Hepatocyte (in vitro differentiated cells): ENCODE data around the gene MACROD2. TPM values are rescaled to one million over a fixed set of nuclear protein-coding genes. Genes with fewer than 3 reads are reported as not detected.

Experiments used
- DNase-seq: peaks from one replicate; pipeline ENCODE4 v3.0.0-alpha.2; 2016; ENCODE audit warnings: low spot score
- H2AFZ ChIP-seq: fragments of 200-600 bp; sonication (generic); 2 replicates; pipeline ENCODE4 v1.6.0; 2016; ENCODE audit warnings: antibody characterized with exemption, mild to moderate bottlenecking
- H3K27ac ChIP-seq: fragments of 200-600 bp; sonication (generic); 2 replicates; pipeline ENCODE4 v1.5.1; 2016; ENCODE audit warnings: mild to moderate bottlenecking
- H3K27me3 ChIP-seq: fragments of 200-600 bp; sonication (generic); 2 replicates; pipeline ENCODE4 v1.6.1; 2016
- H3K36me3 ChIP-seq: fragments of 200-600 bp; sonication (generic); replicated peaks from 2 replicates; pipeline ENCODE4 v1.5.1; 2016; ENCODE audit warnings: low read depth; ENCODE audit not compliant: insufficient read depth
- H3K4me1 ChIP-seq: fragments of 200-600 bp; sonication (generic); 2 replicates; pipeline ENCODE4 v1.5.1; 2016; ENCODE audit warnings: mild to moderate bottlenecking, moderate library complexity; ENCODE audit not compliant: insufficient read depth
- H3K4me2 ChIP-seq: fragments of 200-600 bp; sonication (generic); 2 replicates; pipeline ENCODE4 v1.6.0; 2016
- H3K4me3 ChIP-seq: fragments of 200-600 bp; sonication (generic); 2 replicates; pipeline ENCODE4 v1.5.1; 2016; ENCODE audit warnings: mild to moderate bottlenecking
- H3K79me2 ChIP-seq: fragments of 200-600 bp; sonication (generic); 2 replicates; pipeline ENCODE4 v1.6.0; 2017; ENCODE audit warnings: mild to moderate bottlenecking
- H3K9me2 ChIP-seq: fragments of 200-600 bp; sonication (generic); replicated peaks from 2 replicates; pipeline ENCODE4 v1.6.0; 2017; ENCODE audit warnings: mild to moderate bottlenecking; ENCODE audit not compliant: insufficient read depth
- H3K9me3 ChIP-seq: fragments of 200-600 bp; sonication (generic); 2 replicates; pipeline ENCODE4 v1.5.1; 2016; ENCODE audit warnings: low read depth, mild to moderate bottlenecking
- H4K20me1 ChIP-seq: fragments of 200-600 bp; sonication (generic); 2 replicates; pipeline ENCODE4 v1.6.0; 2016; ENCODE audit warnings: mild to moderate bottlenecking; ENCODE audit not compliant: insufficient read depth, poor library complexity, severe bottlenecking
- EZH2 ChIP-seq: fragments of 200-600 bp; sonication (generic); IDR thresholded peaks from 2 replicates; pipeline ENCODE4 v1.6.1; 2016; ENCODE audit warnings: antibody characterized with exemption, mild to moderate bottlenecking, borderline replicate concordance
- EZH2phosphoT487 ChIP-seq: fragments of 200-600 bp; sonication (generic); IDR thresholded peaks from one replicate; pipeline ENCODE4 v1.6.1; 2018; ENCODE audit warnings: antibody characterized with exemption, mild to moderate bottlenecking, low read depth, moderate library complexity; ENCODE audit not compliant: unreplicated experiment, severe bottlenecking
- WGBS: methylation state at CpG from one replicate; pipeline ENCODE4 v1.1.6; 2016; ENCODE audit warnings: low lambda C conversion rate; ENCODE audit errors: missing lambda C conversion rate; 5-methylcytosine and 5-hydroxymethylcytosine counted together
- polyA plus RNA-seq: library from polyadenylated mRNA; unstranded; fragments of >200 nt; fragmentation: Nextera tagmentation; extraction: Ambion mirVana; gene quantifications from 2 replicates; pipeline ENCODE4 v1.2.1, GENCODE V29; 2016
- total RNA-seq: library from RNA; depleted of rRNA; stranded (reverse); fragments of >200 nt; gene quantifications from 2 replicates; pipeline ENCODE4 v1.2.3, GENCODE V29; 2014
- TF ChIP-seq, protein P1 (sequence below): fragments of 200-600 bp; sonication (generic); IDR thresholded peaks from 2 replicates; pipeline ENCODE4 v1.5.1; 2016; ENCODE audit warnings: antibody characterized with exemption, mild to moderate bottlenecking; ENCODE audit not compliant: poor library complexity

The MACROD2 gene
- total and polyA plus RNA-seq, 2 experiments from 2014 or later, result 2.4 to 3.1 TPM

DNA sequence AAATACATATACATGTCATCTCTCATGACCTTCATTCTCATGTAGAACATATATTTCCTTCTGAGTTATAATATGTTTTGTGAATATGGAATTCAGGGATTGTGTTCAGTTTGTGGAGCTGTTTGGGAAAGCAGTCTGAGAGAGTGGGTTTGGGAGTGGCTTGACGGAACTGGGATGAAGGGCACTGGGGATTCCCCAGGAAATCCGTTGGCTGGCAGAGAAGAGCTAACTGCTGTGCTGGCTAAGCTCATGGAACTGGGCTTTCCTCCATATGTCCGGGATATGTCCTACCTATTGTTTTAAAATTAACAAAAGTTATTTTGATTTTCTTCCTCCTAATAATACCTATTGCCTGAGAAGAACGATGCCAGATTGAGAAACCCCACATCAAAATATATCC is 701.6 kb downstream of the MACROD2 start:
- DNase-seq, result no peak
- Histone ChIP-seq H3K27me3 (no peaks in the 10 kb centered on the region), H2AFZ (no peak overlapping the region), H4K20me1 (no peaks in the 10 kb centered on the region), H3K4me1 (peaks cover 25% of the 10 kb centered on the region), H3K79me2 (no peaks in the 10 kb centered on the region), H3K9me3 (no peaks in the 10 kb centered on the region), H3K4me3 (no peak overlapping the region), H3K9me2 (no peaks in the 10 kb centered on the region), H3K27ac (peak overlapping the region; percentile 27), H3K4me2 (no peak overlapping the region), H3K36me3 (no peaks in the 10 kb centered on the region)
- no peak for TF ChIP-seq EZH2
- TF ChIP-seq EZH2phosphoT487, result no peak
- TF ChIP-seq, protein P1, sequence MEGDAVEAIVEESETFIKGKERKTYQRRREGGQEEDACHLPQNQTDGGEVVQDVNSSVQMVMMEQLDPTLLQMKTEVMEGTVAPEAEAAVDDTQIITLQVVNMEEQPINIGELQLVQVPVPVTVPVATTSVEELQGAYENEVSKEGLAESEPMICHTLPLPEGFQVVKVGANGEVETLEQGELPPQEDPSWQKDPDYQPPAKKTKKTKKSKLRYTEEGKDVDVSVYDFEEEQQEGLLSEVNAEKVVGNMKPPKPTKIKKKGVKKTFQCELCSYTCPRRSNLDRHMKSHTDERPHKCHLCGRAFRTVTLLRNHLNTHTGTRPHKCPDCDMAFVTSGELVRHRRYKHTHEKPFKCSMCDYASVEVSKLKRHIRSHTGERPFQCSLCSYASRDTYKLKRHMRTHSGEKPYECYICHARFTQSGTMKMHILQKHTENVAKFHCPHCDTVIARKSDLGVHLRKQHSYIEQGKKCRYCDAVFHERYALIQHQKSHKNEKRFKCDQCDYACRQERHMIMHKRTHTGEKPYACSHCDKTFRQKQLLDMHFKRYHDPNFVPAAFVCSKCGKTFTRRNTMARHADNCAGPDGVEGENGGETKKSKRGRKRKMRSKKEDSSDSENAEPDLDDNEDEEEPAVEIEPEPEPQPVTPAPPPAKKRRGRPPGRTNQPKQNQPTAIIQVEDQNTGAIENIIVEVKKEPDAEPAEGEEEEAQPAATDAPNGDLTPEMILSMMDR, result no peak
- 94% methylated on average over 4 of the region's 4 CpGs for WGBS

DNA sequence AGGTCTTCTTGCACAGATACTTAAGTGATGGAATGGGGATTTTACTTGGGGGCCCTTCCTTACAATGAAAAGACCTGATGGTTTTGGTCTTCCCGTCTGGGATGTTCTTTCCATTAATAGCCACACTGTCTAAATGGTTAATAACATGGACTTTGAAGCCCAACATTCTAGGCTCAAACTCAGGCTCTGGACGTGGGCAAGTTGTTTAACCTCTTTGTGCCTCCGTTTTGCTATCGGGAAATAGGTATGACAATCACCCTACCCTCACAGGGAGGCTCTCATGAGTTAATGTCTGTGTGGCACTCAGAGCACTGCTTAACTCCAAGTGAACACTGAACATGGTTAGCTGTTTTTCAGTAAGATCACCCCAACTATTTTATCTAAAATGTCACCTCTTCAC is 702.8 kb downstream of the MACROD2 start:
- WGBS, result 68% methylated on average over 4 of the region's 4 CpGs
- Histone ChIP-seq H3K79me2 (no peaks in the 10 kb centered on the region), H4K20me1 (no peaks in the 10 kb centered on the region), H3K4me3 (no peak overlapping the region), H3K9me2 (no peaks in the 10 kb centered on the region), H3K27me3 (no peaks in the 10 kb centered on the region), H2AFZ (no peak overlapping the region), H3K36me3 (no peaks in the 10 kb centered on the region), H3K4me2 (no peak overlapping the region), H3K27ac (no peak overlapping the region), H3K4me1 (peaks cover 25% of the 10 kb centered on the region), H3K9me3 (no peaks in the 10 kb centered on the region)
- TF ChIP-seq EZH2 (no peak), EZH2phosphoT487 (no peak)
- TF ChIP-seq, protein P1, result no peak
- no peak for DNase-seq

DNA sequence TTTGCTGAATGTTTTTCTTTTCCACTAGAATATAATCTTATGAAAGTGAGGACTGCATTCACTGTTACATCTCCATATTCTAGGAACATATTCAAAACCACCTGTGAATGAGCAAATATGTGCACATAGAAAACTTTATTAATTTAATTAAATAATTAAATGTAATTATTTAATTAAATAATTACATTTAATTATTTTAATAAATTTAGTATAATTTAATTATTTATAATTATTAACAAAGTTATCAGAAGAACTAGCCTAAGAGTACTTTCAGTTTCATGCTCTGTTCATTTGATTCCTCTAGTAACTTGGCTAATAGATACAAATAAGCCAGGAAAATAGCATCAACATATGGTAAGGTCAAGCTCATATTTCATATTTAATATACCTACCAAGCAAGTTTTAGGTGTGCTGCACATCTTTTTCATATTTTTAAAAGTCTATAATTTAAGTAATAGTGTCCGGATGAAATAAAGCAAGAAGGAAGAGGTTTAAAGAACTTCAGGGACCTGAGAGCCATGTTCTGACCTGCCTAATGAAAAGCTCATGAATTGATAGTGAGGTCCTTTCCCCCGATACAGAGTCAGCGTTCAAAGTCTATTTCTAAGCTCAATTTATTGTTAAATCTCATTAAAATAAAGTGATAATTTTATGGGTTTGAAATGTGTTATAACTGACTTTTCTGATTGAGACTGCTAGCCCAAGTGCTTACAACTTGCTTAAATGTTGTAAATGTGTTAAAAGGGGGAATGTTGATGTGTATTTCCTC is 703.5 kb downstream of the MACROD2 start:
- Histone ChIP-seq H3K9me3 (no peaks in the 10 kb centered on the region), H3K4me1 (peaks cover 25% of the 10 kb centered on the region), H3K27me3 (no peaks in the 10 kb centered on the region), H2AFZ (peak overlapping the region; percentile 19), H4K20me1 (no peaks in the 10 kb centered on the region), H3K36me3 (no peaks in the 10 kb centered on the region), H3K27ac (peak overlapping the region; percentile 26), H3K4me2 (peak overlapping the region; percentile 25), H3K4me3 (no peak overlapping the region), H3K9me2 (no peaks in the 10 kb centered on the region), H3K79me2 (no peaks in the 10 kb centered on the region)
- TF ChIP-seq EZH2 (no peak), EZH2phosphoT487 (no peak)
- TF ChIP-seq, protein P1, result no peak
- WGBS, result 57% methylated on average over 3 of the region's 3 CpGs
- no peak for DNase-seq

DNA sequence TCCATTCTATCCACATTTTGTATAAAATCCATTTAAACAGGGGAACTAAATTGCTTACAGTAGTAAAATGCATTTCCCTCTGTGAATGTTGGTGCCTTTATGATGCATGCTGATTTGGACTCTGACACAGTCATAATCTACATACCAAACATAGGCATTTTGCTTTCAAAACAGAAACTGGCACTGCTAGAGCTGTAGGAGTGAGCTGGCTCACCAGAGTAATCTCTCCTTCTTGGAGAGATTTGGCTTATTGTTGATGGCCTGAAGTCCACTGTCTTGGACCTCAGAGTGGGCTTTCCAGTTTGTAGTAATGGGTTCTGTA is 705.3 kb downstream of the MACROD2 start:
- H3K9me3 ChIP-seq, result no peaks in the 10 kb centered on the region
- H3K4me3 ChIP-seq, result no peak overlapping the region
- DNase-seq, result peak; percentile 41
- no peaks in the 10 kb centered on the region for H3K79me2 ChIP-seq
- TF ChIP-seq EZH2phosphoT487 (no peak), EZH2 (no peak)
- TF ChIP-seq, protein P1, result no peak
- H3K27me3 ChIP-seq, result no peaks in the 10 kb centered on the region
- H3K4me2 ChIP-seq, result no peak overlapping the region
- H3K9me2 ChIP-seq, result no peaks in the 10 kb centered on the region
- peak overlapping the region; percentile 25 for H3K27ac ChIP-seq
- H2AFZ ChIP-seq, result no peak overlapping the region
- H3K36me3 ChIP-seq, result no peaks in the 10 kb centered on the region
- peaks cover 25% of the 10 kb centered on the region for H3K4me1 ChIP-seq
- no peaks in the 10 kb centered on the region for H4K20me1 ChIP-seq
